GM12891 (cell line): Measurements from ENCODE around the gene FOXG1.

Experiments
- DNase-seq: peaks from one replicate; pipeline ENCODE4 v3.0.0; 2011; ENCODE audit warnings: low spot score; ENCODE audit not compliant: insufficient read length
- FAIRE-seq: peaks from 2 replicates; lab custom pipeline; 2011; peaks lifted over from hg19 to GRCh38; lab: Jason Lieb, UNC
- PAX5 ChIP-seq: IDR thresholded peaks from 2 replicates; pipeline ENCODE4 v1.6.1; 2011; ENCODE audit warnings: low read length, moderate library complexity, mild to moderate bottlenecking; ENCODE audit not compliant: insufficient read depth, severe bottlenecking
- POLR2A ChIP-seq: IDR thresholded peaks from 2 replicates; pipeline ENCODE4 v1.6.1; 2011; ENCODE audit warnings: low read depth, low read length, control low read depth
- POLR2AphosphoS5 ChIP-seq: IDR thresholded peaks from 2 replicates; pipeline ENCODE4 v1.6.1; 2011; ENCODE audit warnings: low read depth, low read length, control low read depth
- POU2F2 ChIP-seq: IDR thresholded peaks from 2 replicates; pipeline ENCODE4 v1.6.1; 2011; ENCODE audit warnings: low read depth, mild to moderate bottlenecking, control low read depth, low read length, moderate library complexity
- SPI1 ChIP-seq: IDR thresholded peaks from 2 replicates; pipeline ENCODE4 v1.6.1; 2011; ENCODE audit warnings: low read depth, low read length, control low read depth
- TAF1 ChIP-seq: IDR thresholded peaks from 2 replicates; pipeline ENCODE4 v1.6.1; 2011; ENCODE audit warnings: low read depth, low read length, control low read depth

FOXG1 gene

GRCh38 chr14:28773861-28774691, 7.5 kb downstream of the FOXG1 start:
- FAIRE-seq (peak; percentile 94), DNase-seq (no peak)
- TF ChIP-seq POLR2A (no peak), TAF1 (no peak), PAX5 (no peak), POLR2AphosphoS5 (no peak), POU2F2 (peak; percentile 47; the same call in 1 of the 2 replicates), SPI1 (no peak)

GRCh38 chr14:28774764-28775735, 8.5 kb downstream of the FOXG1 start:
- TF ChIP-seq SPI1 = no peak
- TF ChIP-seq POLR2A = no peak
- TF ChIP-seq POLR2AphosphoS5 = no peak
- TF ChIP-seq TAF1 = no peak
- no peak for TF ChIP-seq PAX5
- no peak for DNase-seq
- FAIRE-seq = peak; percentile 41

GRCh38 chr14:28776482-28777266, 10.1 kb downstream of the FOXG1 start:
- FAIRE-seq (no peak), DNase-seq (no peak)
- TF ChIP-seq POLR2AphosphoS5 (no peak), POLR2A (no peak), TAF1 (no peak), SPI1 (no peak), PAX5 (no peak)

GRCh38 chr14:28777471-28778137, 11.0 kb downstream of the FOXG1 start:
- TF ChIP-seq POU2F2 (no peak), PAX5 (no peak), SPI1 (no peak), POLR2AphosphoS5 (no peak)
- FAIRE-seq = no peak

GRCh38 chr14:28778138-28779117, 11.8 kb downstream of the FOXG1 start:
- DNase-seq = no peak
- peak; percentile 28 for FAIRE-seq
- TF ChIP-seq PAX5 = no peak
- TF ChIP-seq POU2F2 = no peak
- TF ChIP-seq TAF1 = no peak
- no peak for TF ChIP-seq SPI1
- TF ChIP-seq POLR2AphosphoS5 = no peak
- no peak for TF ChIP-seq POLR2A

More at GRCh38 chr14:28777471-28778137, 11.0 kb downstream of the FOXG1 start:
- DNase-seq = no peak

GRCh38 chr14:28779456-28779855, 12.9 kb downstream of the FOXG1 start:
- no peak for FAIRE-seq

More at GRCh38 chr14:28779456-28779855, 12.9 kb downstream of the FOXG1 start:
- TF ChIP-seq POU2F2 (no peak), SPI1 (no peak), POLR2AphosphoS5 (no peak), POLR2A (no peak), TAF1 (no peak), PAX5 (no peak)
- no peak for DNase-seq
